ENCODE results near the gene PRR19. TPM values are rescaled to one million over a fixed set of nuclear protein-coding genes. Genes with fewer than 3 reads are reported as not detected.

Gene PRR19
- total RNA-seq, 2 donors from 2014 or later = 1.4 to 2.7 TPM

GRCh38 chr19:42293540-42293939, 8.4 kb upstream of the PRR19 start:
- 93% methylated on average over 5 to 17 of the region's 17 CpGs for WGBS, 2 experiments (ENCODE audit: insufficient coverage in 1 of 2, insufficient read length in 1 of 2)
- Histone ChIP-seq H3K4me3 (ENCODE audit: low read length) (no peak overlapping the region), H3K36me3 (ENCODE audit: control insufficient read depth, insufficient read depth, low read length) (peaks cover 68% of the 10 kb centered on the region), H3K9me3 (ENCODE audit: control insufficient read depth, low read length) (no peaks in the 10 kb centered on the region), H3K9ac (ENCODE audit: extremely low read depth, low read length, poor library complexity, severe bottlenecking) (no peak overlapping the region), H3K27me3 (ENCODE audit: control insufficient read depth, insufficient read depth, low read length, poor library complexity, severe bottlenecking) (no peaks in the 10 kb centered on the region), H3K27ac (ENCODE audit: low read depth, low read length) (no peak overlapping the region), H3K4me1 (ENCODE audit: control insufficient read depth, insufficient read depth, low read length) (no peaks in the 10 kb centered on the region)
- Mint-ChIP-seq H3K4me3 (no peak overlapping the region), H3K9me3 (no peaks in the 10 kb centered on the region), H3K4me1 (peaks cover 2% of the 10 kb centered on the region), H3K27ac (no peak overlapping the region), H3K27me3 (ENCODE audit: insufficient read depth) (no peaks in the 10 kb centered on the region), H3K36me3 (ENCODE audit: low read depth) (peaks cover 43% of the 10 kb centered on the region)
- TF ChIP-seq CTCF (conservative IDR thresholded peaks at IDR 0.05) = peak; percentile 57
- DNase-seq = peak; percentile 71

DNA sequence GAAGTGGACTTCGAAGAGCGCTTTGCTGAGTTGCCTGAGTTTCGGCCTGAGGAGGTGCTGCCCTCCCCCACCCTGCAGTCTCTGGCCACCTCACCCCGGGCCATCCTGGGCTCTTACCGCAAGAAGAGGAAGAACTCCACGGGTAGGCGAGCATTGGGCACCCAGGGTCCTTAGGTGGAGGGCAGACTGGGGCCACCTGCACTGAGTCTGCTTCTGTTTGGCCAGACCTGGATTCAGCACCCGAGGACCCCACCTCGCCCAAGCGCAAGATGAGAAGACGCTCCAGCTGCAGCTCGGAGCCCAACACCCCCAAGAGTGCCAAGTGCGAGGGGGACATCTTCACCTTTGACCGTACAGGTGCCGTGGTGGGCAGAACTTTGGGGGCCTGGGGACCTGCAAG, 8.0 kb upstream of the PRR19 start:
- no peaks in the 10 kb centered on the region for H3K27me3 Mint-ChIP-seq (ENCODE audit: insufficient read depth)
- no peaks in the 10 kb centered on the region for H3K9me3 ChIP-seq (ENCODE audit: control insufficient read depth, low read length)
- no peak overlapping the region for H3K27ac ChIP-seq (ENCODE audit: low read depth, low read length)
- H3K36me3 ChIP-seq (ENCODE audit: control insufficient read depth, insufficient read depth, low read length) = peaks cover 64% of the 10 kb centered on the region
- H3K27ac Mint-ChIP-seq = no peak overlapping the region
- H3K27me3 ChIP-seq (ENCODE audit: control insufficient read depth, insufficient read depth, low read length, poor library complexity, severe bottlenecking) = no peaks in the 10 kb centered on the region
- H3K36me3 Mint-ChIP-seq (ENCODE audit: low read depth) = peaks cover 43% of the 10 kb centered on the region
- H3K4me1 Mint-ChIP-seq = peaks cover 2% of the 10 kb centered on the region
- no peaks in the 10 kb centered on the region for H3K4me1 ChIP-seq (ENCODE audit: control insufficient read depth, insufficient read depth, low read length)
- no peak overlapping the region for H3K9ac ChIP-seq (ENCODE audit: extremely low read depth, low read length, poor library complexity, severe bottlenecking)
- no peak overlapping the region for H3K4me3 Mint-ChIP-seq
- H3K4me3 ChIP-seq (ENCODE audit: low read length) = no peak overlapping the region
- 93 to 100% methylated on average over 13 to 15 of the region's 15 CpGs for WGBS, 2 experiments (ENCODE audit: insufficient coverage in 1 of 2, insufficient read length in 1 of 2)
- DNase-seq = no peak
- no peak for TF ChIP-seq CTCF (conservative IDR thresholded peaks at IDR 0.05)
- H3K9me3 Mint-ChIP-seq = no peaks in the 10 kb centered on the region

GRCh38 chr19:42294471-42295137, 7.3 kb upstream of the PRR19 start:
- Mint-ChIP-seq H3K4me3 (no peak overlapping the region), H3K36me3 (ENCODE audit: low read depth) (peaks cover 37% of the 10 kb centered on the region), H3K27ac (no peak overlapping the region)

More at GRCh38 chr19:42294471-42295137, 7.3 kb upstream of the PRR19 start:
- peaks cover 2% of the 10 kb centered on the region for H3K4me1 Mint-ChIP-seq
- no peaks in the 10 kb centered on the region for H3K4me1 ChIP-seq (ENCODE audit: control insufficient read depth, insufficient read depth, low read length)
- no peak for TF ChIP-seq CTCF (conservative IDR thresholded peaks at IDR 0.05)
- H3K27me3 ChIP-seq (ENCODE audit: control insufficient read depth, insufficient read depth, low read length, poor library complexity, severe bottlenecking) = no peaks in the 10 kb centered on the region
- H3K27ac ChIP-seq (ENCODE audit: low read depth, low read length) = no peak overlapping the region
- WGBS, 2 experiments (ENCODE audit: insufficient coverage in 1 of 2, insufficient read length in 1 of 2) = 91 to 95% methylated on average over 15 to 24 of the region's 24 CpGs
- no peak overlapping the region for H3K9ac ChIP-seq (ENCODE audit: extremely low read depth, low read length, poor library complexity, severe bottlenecking)
- peaks cover 59% of the 10 kb centered on the region for H3K36me3 ChIP-seq (ENCODE audit: control insufficient read depth, insufficient read depth, low read length)
- no peaks in the 10 kb centered on the region for H3K27me3 Mint-ChIP-seq (ENCODE audit: insufficient read depth)
- no peak overlapping the region for H3K4me3 ChIP-seq (ENCODE audit: low read length)
- DNase-seq = no peak
- no peaks in the 10 kb centered on the region for H3K9me3 ChIP-seq (ENCODE audit: control insufficient read depth, low read length)
- H3K9me3 Mint-ChIP-seq = no peaks in the 10 kb centered on the region

All from endodermal cell (in vitro differentiated cells).